Cardiac atrium fibroblast (primary cell): Measurements from ENCODE around the gene PHLDB3. TPM values are rescaled to one million over a fixed set of nuclear protein-coding genes. Genes with fewer than 3 reads are reported as not detected.

Source experiments
- total RNA-seq: library from RNA; depleted of rRNA; stranded (reverse); fragments of >200 nt; gene quantifications from 2 replicates; pipeline ENCODE4 v1.2.3, GENCODE V29; 2015

The PHLDB3 gene
- 11.9 and 14.1 TPM in 2 replicates for total RNA-seq

DNA sequence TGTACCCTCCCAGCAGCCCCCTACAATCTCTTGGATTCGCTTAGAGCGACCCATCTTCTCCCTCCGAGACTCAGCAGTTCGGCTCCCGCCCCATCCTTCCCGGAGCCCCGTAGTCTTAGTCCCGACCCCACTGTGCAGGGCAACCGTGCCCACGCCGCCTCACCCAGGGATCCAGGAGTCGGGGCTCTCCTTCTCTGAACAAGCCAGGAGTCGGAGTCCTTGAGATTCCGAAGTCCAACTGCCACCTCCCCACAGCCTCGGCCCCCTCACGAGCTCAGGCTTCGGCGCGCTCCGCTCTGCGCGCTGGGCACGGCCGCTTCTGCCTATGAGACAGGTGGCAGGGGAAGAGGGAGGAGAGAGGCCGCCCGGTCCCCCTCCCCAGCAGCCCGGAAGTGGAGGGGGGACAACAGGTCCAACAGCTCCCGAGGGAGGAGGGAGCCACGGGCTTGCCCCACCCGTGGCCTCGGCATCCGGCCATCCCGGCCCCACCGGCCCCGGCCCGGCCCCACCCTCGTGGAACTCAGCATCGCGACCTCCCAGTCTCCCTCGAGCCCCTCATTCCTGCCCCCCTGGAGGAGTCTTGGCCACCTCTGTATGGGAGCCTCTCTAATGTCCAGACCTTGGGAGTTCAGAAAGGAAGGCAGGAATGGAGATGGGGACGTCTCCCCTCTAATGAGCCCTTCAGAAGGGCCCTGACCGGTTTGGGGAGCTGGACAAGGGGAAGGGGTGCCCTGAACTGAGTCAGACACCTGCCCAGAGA, at the start of gene PHLDB3:
PHLDB3 (minus strand) TSS at position 321 of the 760 bp plus-strand sequence. CDS start 628 bp downstream, outside the sequence.

DNA sequence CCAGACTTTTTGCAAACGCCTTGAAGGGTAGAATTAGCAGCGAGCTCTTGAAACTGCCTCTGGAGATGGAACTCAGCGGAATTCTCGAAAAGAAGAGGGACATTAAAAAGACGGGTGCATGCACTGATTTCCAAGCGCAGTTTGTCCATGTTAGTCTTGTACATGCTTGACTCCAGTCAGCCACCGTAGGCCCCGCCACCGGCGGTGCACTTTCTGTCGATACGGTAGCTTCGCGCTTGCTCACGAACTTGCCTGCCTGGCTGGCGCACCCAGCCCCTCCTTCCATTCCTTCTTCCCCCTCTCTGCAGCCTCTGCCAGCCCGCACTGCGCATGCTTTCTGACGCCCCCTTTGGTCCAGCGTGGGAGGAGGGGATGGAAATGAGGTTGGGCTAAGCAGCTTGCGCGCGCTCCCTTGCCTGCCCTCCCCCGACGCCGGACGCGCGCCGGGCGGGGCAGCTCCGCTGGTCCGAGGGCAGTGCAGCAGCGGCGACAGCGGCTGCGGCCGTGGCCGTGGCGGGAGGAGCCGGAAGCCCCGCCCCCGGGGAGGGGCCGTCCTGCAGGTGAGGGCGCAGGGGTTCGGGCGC, 28.5 kb upstream of the PHLDB3 start, which contains the start of gene ZNF575:
ZNF575 (plus strand) TSS at position 227 of the 584 bp plus-strand sequence. CDS start 1,235 bp downstream, outside the sequence.

DNA sequence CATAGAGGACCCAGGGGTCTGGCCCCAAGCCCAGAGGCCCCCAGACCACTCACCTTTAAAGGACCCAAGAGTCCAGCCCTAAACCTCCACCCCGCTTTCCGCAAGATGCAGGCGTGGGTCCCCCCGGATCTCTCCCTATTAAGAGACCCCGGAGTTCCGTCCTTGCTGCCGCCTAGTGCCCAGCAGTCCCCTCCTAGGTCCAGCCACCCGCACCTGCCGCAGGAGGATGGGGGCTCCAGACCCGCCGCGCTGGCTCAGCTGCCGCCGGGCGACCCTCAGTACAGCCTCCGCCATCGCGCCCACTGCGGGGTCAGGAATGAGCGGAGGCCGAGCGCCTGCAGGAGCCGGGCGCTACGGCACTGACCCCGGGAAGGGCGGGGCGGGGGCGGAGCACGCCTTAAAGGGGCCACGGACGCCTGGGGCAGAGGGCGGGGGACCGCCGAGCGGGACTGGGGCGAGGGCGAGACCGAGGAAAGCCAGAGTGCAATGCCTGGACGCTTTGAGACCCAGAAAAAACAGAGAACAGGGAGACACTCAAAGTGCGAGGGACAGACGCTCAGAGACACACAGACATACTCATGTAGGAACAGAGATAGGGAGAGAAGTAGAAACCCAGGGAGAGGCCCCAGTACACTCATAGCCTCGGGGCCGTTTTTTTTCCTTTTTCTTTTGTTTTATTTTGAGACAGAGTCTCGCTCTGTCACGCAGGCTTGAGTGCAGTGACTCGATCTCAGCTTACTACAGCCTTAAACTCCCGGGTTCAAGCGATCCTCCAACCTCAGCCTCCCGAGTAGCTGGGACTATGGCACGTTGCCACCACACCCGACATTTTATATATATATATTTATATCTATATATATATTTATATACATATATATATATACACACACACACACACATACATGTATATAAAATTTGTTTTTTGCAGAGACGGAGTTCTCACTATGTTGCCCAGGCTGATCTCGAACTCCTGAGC, 22.6 kb upstream of the PHLDB3 start, which contains the start of gene ETHE1:
ETHE1 (minus strand) TSS at position 318 of the 976 bp plus-strand sequence; CDS start at position 294, 24 bp downstream.

DNA sequence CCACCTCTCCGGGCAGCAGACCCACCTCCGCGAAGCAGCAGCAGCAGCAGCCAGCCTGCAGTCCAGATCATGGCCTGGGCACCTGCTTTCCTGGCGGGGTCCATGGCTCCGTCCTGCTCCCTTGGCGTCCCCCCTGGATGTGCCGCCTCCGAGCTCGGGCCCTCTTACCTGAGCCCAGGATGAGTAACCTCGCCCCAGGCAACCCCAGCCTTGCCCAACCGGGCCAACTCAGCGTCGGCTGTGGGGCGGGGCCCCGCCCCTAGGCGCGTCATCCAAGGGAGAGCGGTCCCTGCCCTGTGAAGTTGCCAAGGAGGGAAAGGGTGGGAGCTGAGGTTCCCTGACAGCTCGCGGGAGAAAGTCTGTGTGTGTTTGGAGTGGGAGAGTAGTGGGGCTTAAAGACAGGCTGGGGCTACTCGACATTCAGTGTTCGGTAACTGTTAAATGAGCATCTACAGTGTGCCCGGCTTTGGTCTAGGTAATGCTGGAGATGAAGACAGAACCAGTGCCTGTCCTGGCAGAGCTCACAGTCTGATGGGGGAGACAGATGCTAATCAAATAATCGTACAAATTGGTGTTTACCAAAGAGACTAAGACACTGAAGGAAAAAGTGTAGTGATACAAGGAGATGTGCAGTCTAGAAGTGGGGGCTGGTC, 39.0 kb downstream of the PHLDB3 start, which contains the start of gene LYPD3:
LYPD3 (minus strand) TSS at position 141 of the 653 bp plus-strand sequence; CDS start at position 104, 37 bp downstream.

Other genes with a start within 250 kb of the PHLDB3 start
- gene PSG9, start 235.2 kb downstream of the PHLDB3 start, total RNA-seq = not detected in 2 replicates
- gene CD177, start 151.1 kb downstream of the PHLDB3 start, total RNA-seq = not detected in 2 replicates
- not detected in 2 replicates for gene TEX101, start 89.9 kb downstream of the PHLDB3 start, total RNA-seq
- gene LYPD3, start 39.1 kb downstream of the PHLDB3 start, total RNA-seq = under 0.01 TPM in 1 of 2 replicates, not detected in the other
- 65.0 and 94.2 TPM in 2 replicates for gene ETHE1, start 22.5 kb upstream of the PHLDB3 start, total RNA-seq
- not detected in 2 replicates for gene ZNF575, start 28.4 kb upstream of the PHLDB3 start, total RNA-seq
- gene XRCC1, start 70.8 kb upstream of the PHLDB3 start, total RNA-seq = 14.7 and 21.8 TPM in 2 replicates
- 0.65 and 1.8 TPM in 2 replicates for gene PINLYP, start 71.1 kb upstream of the PHLDB3 start, total RNA-seq
- gene IRGQ, start 91.4 kb upstream of the PHLDB3 start, total RNA-seq = 12.5 and 16.7 TPM in 2 replicates
- gene ZNF576, start 91.8 kb upstream of the PHLDB3 start, total RNA-seq = 11.7 and 14.7 TPM in 2 replicates
- not detected in 2 replicates for gene SRRM5, start 107.3 kb upstream of the PHLDB3 start, total RNA-seq
- 30.7 and 45.0 TPM in 2 replicates for gene ZNF428, start 114.9 kb upstream of the PHLDB3 start, total RNA-seq
- 0.36 and 1.3 TPM in 2 replicates for gene CADM4, start 135.1 kb upstream of the PHLDB3 start, total RNA-seq
- gene PLAUR, start 165.4 kb upstream of the PHLDB3 start, total RNA-seq = 57.7 and 67.7 TPM in 2 replicates
- not detected in 2 replicates for gene IRGC, start 211.3 kb upstream of the PHLDB3 start, total RNA-seq